Amygdala (tissue), 56 donors: Measurements from ENCODE around the gene CAMTA2.
A peak's percentile ranks its signal among the peaks of the same experiment; 100 is the strongest.

Experiments used
- DNase-seq, 56 donors: peaks; one replicate each; lab custom pipeline; 2025; lab: John Stamatoyannopoulos, UW

CAMTA2 gene

GRCh38 chr17:5000237-5000639 is 12.8 kb upstream of the CAMTA2 start:
- peak in 3 of 56 donors; percentile 12 to 15 (median 14) for DNase-seq

- no peak for DNase-seq
Measured at GRCh38 chr17:4999430-5000093, 12.1 kb upstream of the CAMTA2 start.

GRCh38 chr17:4998732-4999429 is 11.4 kb upstream of the CAMTA2 start:
- no peak for DNase-seq

GRCh38 chr17:4998027-4998731 is 10.7 kb upstream of the CAMTA2 start:
- DNase-seq, result peak in 10 of 56 donors; percentile 41 to 70 (median 48)

GRCh38 chr17:4997302-4998026 is 10.0 kb upstream of the CAMTA2 start, which contains the start of the genes INCA1 and KIF1C:
Gene INCA1, minus strand, starts transcription at chr17:4997522. Its CDS starts 3,085 bp downstream, at chr17:4994437.
Gene KIF1C, plus strand, starts transcription at chr17:4997950. Its CDS starts 2,297 bp downstream, at chr17:5000247.
- DNase-seq, result peak; percentile 58 to 98 (median 90)

GRCh38 chr17:4994081-4994595 is 6.7 kb upstream of the CAMTA2 start:
- no peak for DNase-seq

GRCh38 chr17:4987767-4988567 is 492 bp upstream of the CAMTA2 start:
- DNase-seq, result peak in 4 of 56 donors; percentile 21 to 67 (median 39)

- no peak for DNase-seq
Measured at GRCh38 chr17:4986403-4986802, 1.1 kb downstream of the CAMTA2 start.

- no peak for DNase-seq
Measured at GRCh38 chr17:4982305-4982704, 5.2 kb downstream of the CAMTA2 start.

- peak in 3 of 56 donors; percentile 3 to 24 (median 24) for DNase-seq
Measured at GRCh38 chr17:4980644-4981216, 6.7 kb downstream of the CAMTA2 start.

- DNase-seq, result peak in 1 of 56 donors; percentile 16
Measured at GRCh38 chr17:4978726-4979125, 8.7 kb downstream of the CAMTA2 start.

- DNase-seq, result no peak
Measured at GRCh38 chr17:4974115-4974670, 13.3 kb downstream of the CAMTA2 start.

GRCh38 chr17:4973256-4974114 is 14.0 kb downstream of the CAMTA2 start:
- DNase-seq, result no peak

- DNase-seq, result no peak
Measured at GRCh38 chr17:4972752-4973151, 14.7 kb downstream of the CAMTA2 start.

GRCh38 chr17:4972322-4972721 is 15.2 kb downstream of the CAMTA2 start:
- DNase-seq, result no peak

GRCh38 chr17:4971826-4972225 is 15.6 kb downstream of the CAMTA2 start:
- no peak for DNase-seq

GRCh38 chr17:4970273-4970672 is 17.2 kb downstream of the CAMTA2 start:
- DNase-seq, result no peak
